Measurements from ENCODE around the gene MARCHF9.

The MARCHF9 gene

DNA sequence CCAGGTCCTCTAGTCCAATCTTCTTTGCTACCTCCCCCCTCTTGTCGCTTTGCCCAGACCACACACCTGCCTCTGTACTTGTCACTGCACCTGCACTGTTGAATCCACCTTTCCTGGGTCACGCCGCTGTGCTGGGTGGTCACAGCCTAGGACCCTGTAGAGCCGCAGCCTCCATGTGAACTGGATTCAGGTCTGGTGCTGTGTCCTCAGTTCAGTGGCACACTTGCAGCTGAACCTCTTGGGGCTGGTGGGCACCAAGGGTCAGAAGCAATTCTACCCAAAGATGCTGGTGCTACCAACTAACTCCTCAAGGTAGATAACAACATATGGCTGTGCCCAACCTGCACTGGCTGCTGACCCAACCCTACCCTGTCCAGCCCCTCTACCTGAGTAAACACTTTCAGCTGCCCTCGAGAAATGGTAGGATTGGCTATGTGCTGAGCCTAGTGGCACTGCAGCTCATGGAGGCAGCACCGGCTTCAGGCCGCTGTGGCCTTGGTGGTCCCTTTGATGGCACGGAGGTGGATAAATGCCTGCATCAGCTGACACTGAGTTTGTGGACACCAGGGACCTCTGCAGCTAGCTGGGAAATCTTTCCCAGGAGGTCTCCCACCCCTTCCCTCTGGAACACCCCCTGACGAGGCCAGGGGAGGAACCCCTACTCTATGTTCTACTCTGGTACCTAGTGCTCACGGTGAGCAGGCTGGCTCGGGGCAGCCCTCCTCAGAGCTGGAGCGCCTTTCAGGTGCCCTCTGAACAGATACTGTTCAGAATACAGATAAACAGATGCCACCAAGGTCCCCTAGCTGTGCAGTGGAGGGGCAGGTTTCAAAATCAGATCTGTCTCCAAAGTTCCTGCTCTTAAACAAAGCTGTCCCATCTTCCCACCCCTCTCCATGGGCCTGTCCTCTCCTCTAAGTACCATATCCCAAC lies 30.6 kb upstream of the MARCHF9 start:
- DNase-seq = no peak

- DNase-seq = no peak
These were observed 29.8 kb upstream of the MARCHF9 start for GRCh38 chr12:57724936-57725740.

- no peak for DNase-seq
These were observed 29.1 kb upstream of the MARCHF9 start for GRCh38 chr12:57725851-57726150.

- no peak for DNase-seq
These were observed 28.6 kb upstream of the MARCHF9 start for GRCh38 chr12:57726151-57726883.

- no peak for DNase-seq
These were observed 27.8 kb upstream of the MARCHF9 start for GRCh38 chr12:57726884-57727757.

DNA sequence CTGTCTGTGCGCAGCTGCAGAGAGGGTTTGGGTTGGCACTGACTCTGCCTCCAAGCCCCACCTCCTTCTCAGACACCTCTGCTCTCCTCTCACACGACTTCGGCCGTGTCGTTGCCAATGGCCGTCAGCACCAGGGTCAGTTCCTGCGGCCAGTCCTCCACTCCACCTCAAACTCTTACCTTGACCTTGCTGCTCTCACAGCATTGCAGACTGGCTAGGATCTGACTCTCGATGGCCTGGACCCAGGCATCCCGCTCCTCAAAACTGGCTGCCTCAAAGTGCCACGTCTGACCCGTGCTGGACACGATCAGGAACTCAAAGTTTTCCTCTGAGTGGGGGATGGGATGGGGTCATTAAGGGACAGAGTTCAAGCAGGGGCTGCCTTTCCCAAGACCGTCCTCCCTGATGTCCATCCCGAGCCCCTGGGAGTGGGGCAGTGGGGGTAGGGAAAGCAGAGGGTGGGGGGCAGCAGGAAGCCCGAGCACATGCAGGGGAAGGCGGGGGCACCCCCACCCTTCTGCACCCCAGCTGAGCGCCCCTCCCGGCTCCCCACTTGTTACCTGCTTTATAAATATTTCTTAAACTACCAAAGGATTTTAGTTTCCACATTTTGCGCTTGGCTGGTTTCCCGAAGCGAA lies 27.0 kb upstream of the MARCHF9 start:
- DNase-seq = no peak

GRCh38 chr12:57729321-57729844 lies 25.5 kb upstream of the MARCHF9 start:
- no peak for DNase-seq

DNA sequence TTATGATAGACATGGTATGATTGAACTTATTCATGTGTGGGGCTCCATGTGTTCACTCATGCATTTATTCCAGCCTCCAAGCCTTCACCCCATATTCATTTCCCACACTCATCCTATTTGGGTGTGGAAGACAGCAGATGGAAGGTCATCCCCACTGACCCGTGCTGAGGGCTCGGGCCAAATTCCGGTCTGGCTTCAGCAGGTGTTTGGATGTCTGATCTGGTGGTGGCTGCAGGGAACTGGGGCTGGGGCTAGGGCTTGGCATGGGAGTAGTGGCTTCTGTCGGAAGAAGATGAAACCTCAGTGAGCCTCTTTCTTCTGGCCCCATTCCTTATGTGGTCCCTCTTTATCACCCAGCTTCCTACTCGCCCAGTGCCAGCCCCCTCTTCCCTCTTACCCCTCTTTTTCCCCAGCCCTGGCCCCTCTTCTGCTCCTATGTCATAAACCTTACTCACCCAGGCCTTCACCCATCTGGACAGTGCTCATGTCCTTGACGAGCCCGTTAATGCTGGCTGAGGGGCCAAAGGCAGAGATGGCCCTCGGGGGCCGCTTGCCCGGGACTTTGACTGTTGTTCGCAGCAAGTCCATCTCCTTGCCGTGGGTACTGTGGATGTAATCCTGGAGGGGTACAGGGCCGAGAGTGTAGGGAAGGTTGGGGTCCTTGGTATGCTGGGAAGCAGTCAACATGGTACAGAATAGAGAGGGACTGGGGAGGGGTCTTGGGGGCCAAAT lies 24.4 kb upstream of the MARCHF9 start:
- no peak for DNase-seq

DNA sequence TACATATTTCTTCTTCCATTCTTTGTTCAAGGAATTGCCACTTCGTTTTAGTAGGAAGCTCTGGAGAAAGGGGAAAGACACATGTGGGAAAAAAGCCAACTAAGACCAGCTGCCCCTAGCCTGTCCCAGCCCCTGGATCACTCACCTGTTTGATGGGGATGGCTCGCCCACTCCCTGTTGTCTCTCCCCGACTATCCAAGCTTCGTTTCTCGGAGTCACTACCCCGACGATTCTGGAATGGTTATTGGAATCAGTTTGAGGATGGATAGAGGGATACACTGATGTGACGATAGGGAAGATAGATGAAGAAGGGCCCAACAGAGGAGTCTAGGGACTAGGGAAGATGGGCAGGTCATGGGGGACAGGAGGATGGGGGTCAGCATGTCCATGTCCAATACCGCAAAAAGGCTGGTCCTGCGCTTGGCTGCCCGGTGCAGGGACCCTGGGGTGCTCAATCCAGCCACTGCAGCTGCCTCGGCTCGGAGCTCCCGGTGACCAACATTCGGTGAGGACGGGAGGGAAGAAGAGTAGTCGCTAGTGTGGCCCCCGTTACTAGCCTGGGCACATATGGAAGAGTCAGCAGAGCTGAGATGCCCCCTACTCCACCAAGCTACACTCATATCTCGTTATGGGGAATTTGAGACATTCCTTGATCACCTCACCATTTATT lies 23.4 kb upstream of the MARCHF9 start:
- no peak for DNase-seq

- no peak for DNase-seq
These were observed 22.6 kb upstream of the MARCHF9 start for GRCh38 chr12:57732270-57732669.

DNA sequence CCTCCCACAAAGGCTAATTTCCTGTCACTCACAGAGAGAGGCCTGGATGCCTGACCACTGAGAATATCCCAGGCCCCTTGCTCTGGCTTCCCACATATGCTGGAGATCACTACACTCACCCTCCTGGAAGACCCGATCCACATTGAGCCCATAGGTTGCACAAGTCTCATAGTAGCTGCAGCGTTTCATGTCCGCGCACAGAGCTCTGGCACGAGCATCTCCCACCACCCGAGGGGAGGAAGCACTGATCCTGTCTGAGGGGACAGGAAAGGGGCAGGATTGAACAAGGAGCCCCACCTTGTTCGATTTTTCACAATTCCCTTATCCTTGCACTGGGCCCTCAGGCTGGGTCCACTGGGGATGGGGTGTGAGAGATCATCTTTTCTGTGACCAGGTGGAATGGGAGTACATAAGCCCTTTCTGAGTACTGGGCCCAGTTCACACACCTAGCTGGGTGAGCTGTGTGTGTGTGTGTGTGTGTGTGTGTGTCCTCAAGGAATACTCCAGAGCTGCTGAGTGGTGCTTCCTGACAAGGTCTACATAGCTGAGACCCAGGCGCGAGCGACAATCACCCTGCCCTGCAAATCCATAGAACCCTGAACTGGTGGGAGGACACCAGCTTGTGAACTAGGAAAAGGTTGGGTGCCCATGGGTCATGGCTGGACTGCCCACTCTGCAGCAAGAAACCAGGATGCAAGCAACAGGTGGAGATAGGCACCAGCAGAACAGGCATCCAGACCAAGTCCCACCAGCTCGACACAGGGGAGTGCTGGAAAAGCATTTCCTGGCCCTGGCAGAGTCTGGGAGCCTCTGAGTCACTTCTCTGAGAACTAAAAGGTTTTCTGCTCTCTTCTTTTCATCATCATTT lies 21.9 kb upstream of the MARCHF9 start:
- no peak for DNase-seq

GRCh38 chr12:57733928-57734327 lies 21.0 kb upstream of the MARCHF9 start:
- no peak for DNase-seq

- DNase-seq = no peak
These were observed 20.3 kb upstream of the MARCHF9 start for GRCh38 chr12:57734591-57734990.

DNA sequence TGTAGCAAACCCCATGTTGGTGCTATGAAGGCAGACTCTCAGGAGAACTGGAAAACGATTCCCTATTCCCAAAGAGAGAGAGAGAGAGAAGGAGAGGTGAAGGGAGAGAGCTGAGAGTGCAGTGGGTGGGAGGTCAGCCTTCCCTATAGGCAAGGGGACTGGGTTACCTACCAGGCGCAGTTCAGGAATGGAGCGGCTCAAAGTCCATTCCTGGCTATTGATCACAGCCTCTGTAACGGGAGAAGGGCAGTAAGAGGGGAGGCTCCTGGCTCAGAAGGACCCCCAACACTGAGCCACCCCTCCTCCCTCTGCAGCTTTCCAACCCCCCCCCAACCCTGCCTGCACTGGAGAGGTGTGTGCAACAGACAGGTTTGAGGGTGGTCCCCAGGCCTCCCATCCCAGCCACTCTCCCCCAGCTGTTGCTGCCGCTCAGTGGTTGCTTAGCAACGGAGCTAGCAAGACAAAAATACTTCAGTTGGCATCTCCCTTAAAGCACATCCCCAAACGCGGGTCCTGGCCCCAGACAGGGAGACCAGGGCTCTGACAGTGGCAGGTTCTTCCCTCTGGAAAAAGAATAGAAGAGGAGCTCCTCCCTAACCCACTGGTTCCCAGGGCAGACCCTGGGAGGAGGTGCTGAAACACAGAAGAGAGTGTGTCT lies 19.6 kb upstream of the MARCHF9 start:
- DNase-seq = no peak

- DNase-seq = no peak
These were observed 18.8 kb upstream of the MARCHF9 start for GRCh38 chr12:57735952-57736740.

- no peak for DNase-seq
These were observed 18.0 kb upstream of the MARCHF9 start for GRCh38 chr12:57736741-57737466.

Data from bone marrow (tissue), 2 donors.